SK-N-SH (cell line): ENCODE measurements around the gene TXN. TPM values are rescaled to one million over a fixed set of nuclear protein-coding genes. Genes with fewer than 3 reads are reported as not detected.

Experiments
- CTCF ChIA-PET: fragments of 300-600, 350-600 bp; formaldehyde crosslinking; extraction: SDS; loops from one replicate; lab custom pipeline; 2021; lab: Yijun Ruan, JAX
- POLR2A ChIA-PET: fragments of 350-600 bp; sonication (Branson Sonifier 250); formaldehyde crosslinking; extraction: SDS; loops from one replicate; lab custom pipeline; 2020; ENCODE audit warnings: antibody characterized with exemption, inconsistent platforms; lab: Yijun Ruan, JAX
- DNase-seq: peaks from one replicate; pipeline ENCODE4 v3.0.0; 2012
- H2AFZ ChIP-seq: fragments of 200-600 bp; sonication (generic); 2 replicates; pipeline ENCODE4 v1.8.1; 2016; ENCODE audit warnings: antibody characterized with exemption, mild to moderate bottlenecking, low read depth
- H3F3A ChIP-seq: fragments of 200-600 bp; sonication (generic); replicated peaks from 2 replicates; pipeline ENCODE3; 2016; ENCODE audit warnings: antibody characterized with exemption, mild to moderate bottlenecking; ENCODE audit not compliant: insufficient read depth
- H3K27ac ChIP-seq, 2 experiments: fragments of 200-500 bp in 1 of 2; fragments of 200-600 bp in 1 of 2; sonication (Bioruptor generic) in 1 of 2; sonication (generic), shearing (Covaris generic) in 1 of 2; 2 replicates each; pipeline versions ENCODE4 v1.5.1 to v1.6.1; 2014 to 2016; ENCODE audit warnings: low read depth in 2 of 2, inconsistent platforms in 1 of 2, low read length in 1 of 2, mild to moderate bottlenecking in 1 of 2, mixed read lengths in 1 of 2
- H3K27me3 ChIP-seq: fragments of 200-600 bp; sonication (generic), shearing (Covaris generic); 2 replicates; pipeline ENCODE4 v1.6.1; 2016; ENCODE audit warnings: mixed run types; ENCODE audit not compliant: insufficient read depth
- H3K36me3 ChIP-seq, 2 experiments: fragments of 200-500 bp in 1 of 2; fragments of 200-600 bp in 1 of 2; sonication (Bioruptor generic) in 1 of 2; sonication (generic) in 1 of 2; replicated peaks in 1 of 2; 2 replicates each; pipeline versions ENCODE3 to v1.5.1; 2014 to 2016; ENCODE audit warnings: low read length in 1 of 2, mild to moderate bottlenecking in 1 of 2; ENCODE audit not compliant: insufficient read depth in 2 of 2, control insufficient read depth in 1 of 2
- H3K4me1 ChIP-seq, 2 experiments: fragments of 200-500 bp in 1 of 2; fragments of 200-600 bp in 1 of 2; sonication (Bioruptor generic) in 1 of 2; sonication (generic), shearing (Covaris generic) in 1 of 2; 2 replicates each; pipeline versions ENCODE4 v1.5.1 to v1.6.1; 2014 to 2016; ENCODE audit warnings: low read depth in 1 of 2, low read length in 1 of 2, mixed run types in 1 of 2; ENCODE audit not compliant: insufficient read depth in 2 of 2, control insufficient read depth in 1 of 2
- H3K4me2 ChIP-seq: fragments of 200-600 bp; sonication (generic), shearing (Covaris generic); 2 replicates; pipeline ENCODE4 v1.6.1; 2017; ENCODE audit warnings: mixed run types
- H3K4me3 ChIP-seq, 2 experiments: fragments of 200-500 bp in 1 of 2; fragments of 200-600 bp in 1 of 2; sonication (Bioruptor generic) in 1 of 2; sonication (generic), shearing (Covaris generic) in 1 of 2; 2 replicates each; pipeline versions ENCODE4 v1.5.1 to v1.8.1; 2014 to 2016; ENCODE audit warnings: low read depth in 2 of 2, inconsistent platforms in 1 of 2, low read length in 1 of 2, mild to moderate bottlenecking in 1 of 2, mixed read lengths in 1 of 2, moderate library complexity in 1 of 2
- H3K79me2 ChIP-seq: fragments of 200-600 bp; sonication (generic); 2 replicates; pipeline ENCODE4 v1.8.1; 2017; ENCODE audit warnings: mild to moderate bottlenecking; ENCODE audit not compliant: insufficient read depth
- H3K9ac ChIP-seq: fragments of 200-600 bp; sonication (generic); 2 replicates; pipeline ENCODE4 v1.6.1; 2017; ENCODE audit warnings: mixed run types
- H3K9me2 ChIP-seq: fragments of 200-600 bp; sonication (generic); 2 replicates; pipeline ENCODE4 v1.6.1; 2017; ENCODE audit warnings: mixed run types
- H3K9me3 ChIP-seq: fragments of 200-600 bp; sonication (generic); 2 replicates; pipeline ENCODE4 v1.6.1; 2017; ENCODE audit warnings: mixed run types, mild to moderate bottlenecking, moderate library complexity
- H4K20me1 ChIP-seq: fragments of 200-600 bp; sonication (generic); 2 replicates; pipeline ENCODE4 v1.6.1; 2017; ENCODE audit warnings: mild to moderate bottlenecking, mixed run types; ENCODE audit not compliant: insufficient read depth
- CTCF ChIP-seq: fragments of 200-600 bp; sonication (generic); IDR thresholded peaks from 2 replicates; pipeline ENCODE4 v1.6.1; 2017; ENCODE audit warnings: antibody characterized with exemption, mild to moderate bottlenecking, moderate library complexity
- ELF1 ChIP-seq: IDR thresholded peaks from 2 replicates; pipeline ENCODE4 v1.4.0; 2012
- EZH2phosphoT487 ChIP-seq: fragments of 200-600 bp; sonication (generic); IDR thresholded peaks from 2 replicates; pipeline ENCODE4 v1.6.1; 2017; ENCODE audit warnings: low read depth, mixed run types, mild to moderate bottlenecking, antibody characterized with exemption, moderate library complexity, borderline replicate concordance
- FOXM1 ChIP-seq: IDR thresholded peaks from 2 replicates; pipeline ENCODE4 v1.4.0; 2012; ENCODE audit warnings: low read depth, mild to moderate bottlenecking
- GATA2 ChIP-seq: sonication (generic); formaldehyde crosslinking; IDR thresholded peaks from 2 replicates; pipeline ENCODE4 v1.5.0; 2020; ENCODE audit warnings: mild to moderate bottlenecking, missing genetic modification reagents
- JUND ChIP-seq: IDR thresholded peaks from 2 replicates; pipeline ENCODE4 v1.4.0; 2012
- NFIC ChIP-seq: IDR thresholded peaks from 2 replicates; pipeline ENCODE4 v1.4.0; 2012; ENCODE audit warnings: borderline replicate concordance
- NRF1 ChIP-seq: IDR thresholded peaks from 2 replicates; pipeline ENCODE4 v1.6.1; 2012; ENCODE audit warnings: low read depth, mild to moderate bottlenecking, low read length
- POLR2AphosphoS5 ChIP-seq: IDR thresholded peaks from 2 replicates; pipeline ENCODE4 v1.6.1; 2012; ENCODE audit warnings: low read depth, low read length
- REST ChIP-seq: IDR thresholded peaks from 2 replicates; pipeline ENCODE4 v1.6.1; 2012; ENCODE audit warnings: mild to moderate bottlenecking, low read depth, low read length, moderate library complexity
- RFX5 ChIP-seq: IDR thresholded peaks from 2 replicates; pipeline ENCODE4 v1.6.1; 2012; ENCODE audit warnings: mild to moderate bottlenecking, improper control_type of control experiment, low read length
- TEAD4 ChIP-seq: IDR thresholded peaks from 2 replicates; pipeline ENCODE4 v1.4.0; 2012; ENCODE audit warnings: mild to moderate bottlenecking, borderline replicate concordance; ENCODE audit not compliant: insufficient read depth
- USF2 ChIP-seq: fragments of 150-350 bp; IDR thresholded peaks from 2 replicates; pipeline ENCODE4 v1.6.1; 2017; ENCODE audit warnings: antibody characterized with exemption, low read length, low read depth, borderline replicate concordance
- YY1 ChIP-seq: IDR thresholded peaks from 2 replicates; pipeline ENCODE4 v1.4.0; 2012; ENCODE audit warnings: low read depth, mild to moderate bottlenecking
- WGBS: methylation state at CpG from one replicate; pipeline ENCODE4 v1.1.6; 2017; ENCODE audit warnings: low lambda C conversion rate; 5-methylcytosine and 5-hydroxymethylcytosine counted together
- polyA plus RNA-seq, 3 experiments: library from polyadenylated mRNA; depleted of rRNA; stranded (reverse); fragments of >200 nt; gene quantifications; 2 replicates each; pipeline ENCODE4 v1.2.3, GENCODE V29; 2012

The TXN gene
- polyA plus RNA-seq, 1 of the 3 experiments (the other 2 are of a cell fraction), result 281 TPM

- H4K20me1 ChIP-seq, result no peaks in the 10 kb centered on the region
- no peak within 1 kb of the TSS for H3K9ac ChIP-seq
- H3K4me1 ChIP-seq, result no peaks in the 10 kb centered on the region
- WGBS, result 59% methylated on average over 8 of the region's 9 CpGs
- TF ChIP-seq TEAD4, result no peak
- no peak for TF ChIP-seq NRF1
- TF ChIP-seq FOXM1, result no peak
- no peak for TF ChIP-seq EZH2phosphoT487
- TF ChIP-seq ELF1, result no peak
- TF ChIP-seq RFX5, result no peak
- TF ChIP-seq GATA2 (CRISPR knock-in tag), result no peak
- TF ChIP-seq YY1, result no peak
- no peak for TF ChIP-seq CTCF
- TF ChIP-seq POLR2AphosphoS5, result no peak
- TF ChIP-seq REST, result no peak
- no peak for TF ChIP-seq USF2
- no peak for TF ChIP-seq NFIC
- no peak for TF ChIP-seq JUND
- H3K9me3 ChIP-seq, result no peaks in the 10 kb centered on the region
- H3K9me2 ChIP-seq, result no peaks in the 10 kb centered on the region
- no peak within 1 kb of the TSS for H3K4me3 ChIP-seq
- H2AFZ ChIP-seq, result no peak within 1 kb of the TSS
- no peak within 1 kb of the TSS for H3K27ac ChIP-seq
- no peaks in the 10 kb centered on the region for H3K79me2 ChIP-seq
- no peaks in the 10 kb centered on the region for H3F3A ChIP-seq
- DNase-seq, result no peak
- CTCF ChIA-PET, result interaction anchor here (0.8 kb wide), 1 partner anchor 11 kb away, joined by 3 read pairs; no protein-coding TSS in a partner anchor
- H3K27me3 ChIP-seq, result no peaks in the 10 kb centered on the region; the same call in 1 of the 2 replicates
- POLR2A ChIA-PET, result no interaction called here
- no peak within 1 kb of the TSS for H3K4me2 ChIP-seq
- H3K36me3 ChIP-seq, result no peaks in the 10 kb centered on the region
These were observed 48.3 kb downstream of the TXN start, which contains the start of gene C9orf152 for GRCh38 chr9:110208031-110208430. TSS of gene C9orf152 (minus strand) at chr9:110208159. CDS start at chr9:110207579, 580 bp downstream.
